Measurements from ENCODE around the gene KAT6B. TPM values are rescaled to one million over a fixed set of nuclear protein-coding genes. Genes with fewer than 3 reads are reported as not detected.

Gene KAT6B
- total and polyA plus RNA-seq, 2 donors (not counting 1 experiment from before 2014, with no cell fraction given) = 8.6 to 111 TPM

DNA sequence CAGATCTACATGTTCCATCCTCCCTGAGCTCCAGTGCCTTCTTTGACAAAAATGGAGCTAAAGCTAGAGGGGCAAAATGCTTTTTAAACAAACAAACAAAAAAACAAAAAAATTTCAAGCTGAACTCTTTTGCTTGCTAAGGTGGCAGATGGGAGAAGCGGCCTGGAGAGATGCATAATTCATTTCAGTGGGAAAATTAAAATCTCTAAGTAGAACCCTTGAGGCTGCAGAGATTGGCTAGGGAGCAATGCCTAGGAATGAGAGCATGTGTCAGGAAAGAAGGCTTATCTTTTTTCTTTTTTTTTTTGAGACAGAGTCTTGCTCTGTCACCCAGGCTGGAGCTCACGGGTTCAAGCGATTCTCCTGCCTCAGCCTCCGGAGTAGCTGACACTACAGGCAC lies 238.7 kb downstream of the KAT6B start:
- Histone ChIP-seq H3K9me3 (ENCODE audit: control extremely low read depth in 1 of 3, control insufficient read depth in 2 of 3, insufficient read depth in 1 of 3, low read length in 2 of 3) (peaks cover 0 to 3% (median 0%) of the 10 kb centered on the region in 3 donors), H4K20me1 (ENCODE audit: control insufficient read depth, insufficient read depth, low read length, poor library complexity, severe bottlenecking) (no peaks in the 10 kb centered on the region), H3K4me2 (replicated peaks; ENCODE audit: low read depth, low read length, poor library complexity, severe bottlenecking) (no peak overlapping the region), H3K27me3 (replicated peaks in 1 of 4; ENCODE audit: control extremely low read depth in 1 of 4, control insufficient read depth in 3 of 4, insufficient read depth in 4 of 4, low read length in 3 of 4) (no peaks in the 10 kb centered on the region), H3K36me3 (replicated peaks in 1 of 2; ENCODE audit: control extremely low read depth in 1 of 2, control insufficient read depth in 1 of 2, extremely low read depth in 1 of 2, insufficient read depth in 2 of 2, low read length in 1 of 2) (no peaks in the 10 kb centered on the region), H3K79me2 (ENCODE audit: control insufficient read depth, insufficient read depth, low read length) (no peaks in the 10 kb centered on the region), H2AFZ (ENCODE audit: insufficient read depth, low read depth, low read length, poor library complexity, severe bottlenecking) (no peak overlapping the region), H3K4me3 (ENCODE audit: control extremely low read depth in 1 of 5, extremely low read depth in 1 of 5, insufficient read depth in 1 of 5, low read depth in 2 of 5, low read length in 4 of 5) (no peak overlapping the region), H3K27ac (ENCODE audit: low read length in 2 of 2) (no peak overlapping the region), H3K9ac (ENCODE audit: low read length) (no peak overlapping the region), H3K4me1 (ENCODE audit: control insufficient read depth in 2 of 2, insufficient read depth in 2 of 2, low read length in 2 of 2) (no peaks in the 10 kb centered on the region)
- intact Hi-C loops (cut with micrococcal nuclease) = no loop called here
- Mint-ChIP-seq H3K4me1 (no peaks in the 10 kb centered on the region), H3K4me3 (no peak overlapping the region), H3K27ac (no peak overlapping the region), H3K9me3 (ENCODE audit: insufficient read depth) (no peaks in the 10 kb centered on the region), H3K27me3 (no peaks in the 10 kb centered on the region)
- ChIA-PET POLR2A (no interaction called here), CTCF (interaction anchor here (0.8 kb wide), 1 partner anchor 821 kb away, joined by 4 read pairs; no protein-coding TSS in a partner anchor)
- WGBS (ENCODE audit: insufficient coverage) = 89% methylated on average over 3 of the region's 4 CpGs
- TF ChIP-seq EZH2 (IDR thresholded peaks at IDR 0.05; ENCODE audit: borderline replicate concordance, insufficient read depth, low read depth, low read length, poor library complexity, severe bottlenecking) = no peak
- TF ChIP-seq, protein P1, sequence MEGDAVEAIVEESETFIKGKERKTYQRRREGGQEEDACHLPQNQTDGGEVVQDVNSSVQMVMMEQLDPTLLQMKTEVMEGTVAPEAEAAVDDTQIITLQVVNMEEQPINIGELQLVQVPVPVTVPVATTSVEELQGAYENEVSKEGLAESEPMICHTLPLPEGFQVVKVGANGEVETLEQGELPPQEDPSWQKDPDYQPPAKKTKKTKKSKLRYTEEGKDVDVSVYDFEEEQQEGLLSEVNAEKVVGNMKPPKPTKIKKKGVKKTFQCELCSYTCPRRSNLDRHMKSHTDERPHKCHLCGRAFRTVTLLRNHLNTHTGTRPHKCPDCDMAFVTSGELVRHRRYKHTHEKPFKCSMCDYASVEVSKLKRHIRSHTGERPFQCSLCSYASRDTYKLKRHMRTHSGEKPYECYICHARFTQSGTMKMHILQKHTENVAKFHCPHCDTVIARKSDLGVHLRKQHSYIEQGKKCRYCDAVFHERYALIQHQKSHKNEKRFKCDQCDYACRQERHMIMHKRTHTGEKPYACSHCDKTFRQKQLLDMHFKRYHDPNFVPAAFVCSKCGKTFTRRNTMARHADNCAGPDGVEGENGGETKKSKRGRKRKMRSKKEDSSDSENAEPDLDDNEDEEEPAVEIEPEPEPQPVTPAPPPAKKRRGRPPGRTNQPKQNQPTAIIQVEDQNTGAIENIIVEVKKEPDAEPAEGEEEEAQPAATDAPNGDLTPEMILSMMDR (IDR thresholded peaks at IDR 0.05) = no peak
- DNase-seq = no peak
- no peak for ATAC-seq (ENCODE audit: low read depth)

- H3K4me3 Mint-ChIP-seq = no peak overlapping the region
- Histone ChIP-seq H4K20me1 (ENCODE audit: control insufficient read depth, insufficient read depth, low read length, poor library complexity, severe bottlenecking) (no peaks in the 10 kb centered on the region), H3K4me3 (ENCODE audit: control extremely low read depth in 1 of 5, extremely low read depth in 1 of 5, insufficient read depth in 1 of 5, low read depth in 2 of 5, low read length in 4 of 5) (no peak overlapping the region), H3K27ac (ENCODE audit: low read length in 2 of 2) (no peak overlapping the region), H3K27me3 (replicated peaks in 1 of 4; ENCODE audit: control extremely low read depth in 1 of 4, control insufficient read depth in 3 of 4, insufficient read depth in 4 of 4, low read length in 3 of 4) (no peaks in the 10 kb centered on the region), H3K4me1 (ENCODE audit: control insufficient read depth in 2 of 2, insufficient read depth in 2 of 2, low read length in 2 of 2) (no peaks in the 10 kb centered on the region), H3K79me2 (ENCODE audit: control insufficient read depth, insufficient read depth, low read length) (no peaks in the 10 kb centered on the region), H3K4me2 (replicated peaks; ENCODE audit: low read depth, low read length, poor library complexity, severe bottlenecking) (no peak overlapping the region), H3K9ac (ENCODE audit: low read length) (no peak overlapping the region), H2AFZ (ENCODE audit: insufficient read depth, low read depth, low read length, poor library complexity, severe bottlenecking) (no peak overlapping the region), H3K36me3 (replicated peaks in 1 of 2; ENCODE audit: control extremely low read depth in 1 of 2, control insufficient read depth in 1 of 2, extremely low read depth in 1 of 2, insufficient read depth in 2 of 2, low read length in 1 of 2) (no peaks in the 10 kb centered on the region), H3K9me3 (ENCODE audit: control extremely low read depth in 1 of 3, control insufficient read depth in 2 of 3, insufficient read depth in 1 of 3, low read length in 2 of 3) (peaks cover 0 to 3% (median 0%) of the 10 kb centered on the region in 3 donors)
- intact Hi-C loops (cut with micrococcal nuclease) = no loop called here
- ATAC-seq (ENCODE audit: low read depth) (no peak), DNase-seq (no peak)
- 80% methylated on average over 1 of the region's 5 CpGs for WGBS (ENCODE audit: insufficient coverage)
- CTCF ChIA-PET = no interaction called here
- TF ChIP-seq, protein P1 (IDR thresholded peaks at IDR 0.05) = no peak
- no peak for TF ChIP-seq EZH2 (IDR thresholded peaks at IDR 0.05; ENCODE audit: borderline replicate concordance, insufficient read depth, low read depth, low read length, poor library complexity, severe bottlenecking)
- POLR2A ChIA-PET = no interaction called here
- H3K27ac Mint-ChIP-seq = no peak overlapping the region
- no peaks in the 10 kb centered on the region for H3K27me3 Mint-ChIP-seq
- no peaks in the 10 kb centered on the region for H3K9me3 Mint-ChIP-seq (ENCODE audit: insufficient read depth)
- no peaks in the 10 kb centered on the region for H3K4me1 Mint-ChIP-seq
Measured at GRCh38 chr10:75066271-75066670, 239.9 kb downstream of the KAT6B start.
